Uterus (tissue), 2 donors: Measurements from ENCODE around the gene COL4A6.

Experiments
- POLR2A ChIP-seq, 2 donors: fragments of 450-650 bp; IDR thresholded peaks; one replicate each; pipeline ENCODE4 v1.6.1; 2016; ENCODE audit warnings: antibody characterized with exemption in 2 of 2, mild to moderate bottlenecking in 1 of 2, moderate library complexity in 1 of 2
- TF ChIP-seq, protein P1 (sequence below), 4 experiments: fragments of 200-600 bp in 2 of 4; fragments of 450-650 bp in 2 of 4; sonication (generic) in 2 of 4; IDR thresholded peaks; one replicate each; pipeline ENCODE4 v1.5.1; 2016 to 2019; ENCODE audit warnings: antibody characterized with exemption in 4 of 4, mild to moderate bottlenecking in 2 of 4, moderate library complexity in 1 of 4

DNA sequence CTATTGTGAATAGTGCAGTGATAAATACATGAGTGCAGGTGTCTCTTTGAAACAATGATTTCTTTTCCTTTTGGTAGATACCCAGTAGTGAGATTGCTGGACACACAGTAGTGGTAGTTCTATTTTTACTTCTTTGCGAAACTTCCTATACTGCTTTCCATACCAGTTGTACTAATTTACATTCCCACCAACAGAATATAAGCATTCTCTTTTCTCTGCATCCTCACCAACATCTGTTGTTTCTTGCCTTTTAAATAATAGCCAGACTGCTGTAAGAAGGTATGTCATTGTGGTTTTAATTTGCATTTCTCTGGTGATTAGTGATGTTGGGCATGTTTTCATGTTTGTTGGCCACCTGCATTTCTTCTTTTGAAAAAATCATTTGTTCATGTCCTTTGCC lies 105.9 kb downstream of the COL4A6 start:
- TF ChIP-seq, protein P1, sequence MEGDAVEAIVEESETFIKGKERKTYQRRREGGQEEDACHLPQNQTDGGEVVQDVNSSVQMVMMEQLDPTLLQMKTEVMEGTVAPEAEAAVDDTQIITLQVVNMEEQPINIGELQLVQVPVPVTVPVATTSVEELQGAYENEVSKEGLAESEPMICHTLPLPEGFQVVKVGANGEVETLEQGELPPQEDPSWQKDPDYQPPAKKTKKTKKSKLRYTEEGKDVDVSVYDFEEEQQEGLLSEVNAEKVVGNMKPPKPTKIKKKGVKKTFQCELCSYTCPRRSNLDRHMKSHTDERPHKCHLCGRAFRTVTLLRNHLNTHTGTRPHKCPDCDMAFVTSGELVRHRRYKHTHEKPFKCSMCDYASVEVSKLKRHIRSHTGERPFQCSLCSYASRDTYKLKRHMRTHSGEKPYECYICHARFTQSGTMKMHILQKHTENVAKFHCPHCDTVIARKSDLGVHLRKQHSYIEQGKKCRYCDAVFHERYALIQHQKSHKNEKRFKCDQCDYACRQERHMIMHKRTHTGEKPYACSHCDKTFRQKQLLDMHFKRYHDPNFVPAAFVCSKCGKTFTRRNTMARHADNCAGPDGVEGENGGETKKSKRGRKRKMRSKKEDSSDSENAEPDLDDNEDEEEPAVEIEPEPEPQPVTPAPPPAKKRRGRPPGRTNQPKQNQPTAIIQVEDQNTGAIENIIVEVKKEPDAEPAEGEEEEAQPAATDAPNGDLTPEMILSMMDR (IDR thresholded peaks at IDR 0.05), result no peak
- TF ChIP-seq POLR2A (IDR thresholded peaks at IDR 0.05), result no peak
